Measurements from ENCODE around the gene ZNF30.
"Not testable (repeated sequence)": the region's sequence is repeated elsewhere in the genome, so short reads cannot be mapped to it uniquely, and the experiment has no call there.

Gene ZNF30

GRCh38 chr19:34960940-34961679 is 34.4 kb downstream of the ZNF30 start:
- no peak for DNase-seq

GRCh38 chr19:34961775-34962686 is 35.3 kb downstream of the ZNF30 start:
- no peak for DNase-seq

GRCh38 chr19:34962687-34963572 is 36.2 kb downstream of the ZNF30 start:
- no peak for DNase-seq

GRCh38 chr19:34963573-34964406 is 37.1 kb downstream of the ZNF30 start, which contains the start of gene ZNF792:
Gene ZNF792, minus strand, starts transcription at chr19:34964229. Its CDS starts 567 bp downstream, at chr19:34963662.
- peak in 1 of 2 experiments; percentile 61 for DNase-seq

- no peak for DNase-seq
Measured at GRCh38 chr19:34964598-34964997, 37.9 kb downstream of the ZNF30 start.

- not testable (repeated sequence) for DNase-seq
Measured at GRCh38 chr19:34965505-34965904, 38.8 kb downstream of the ZNF30 start.

- DNase-seq, result no peak
Measured at GRCh38 chr19:34967551-34967950, 40.8 kb downstream of the ZNF30 start.

- DNase-seq, result no peak
Measured at GRCh38 chr19:34969721-34970120, 43.0 kb downstream of the ZNF30 start.

GRCh38 chr19:34970185-34970780 is 43.6 kb downstream of the ZNF30 start:
- not testable (repeated sequence) for DNase-seq

- DNase-seq, result no peak
Measured at GRCh38 chr19:34972163-34972705, 45.5 kb downstream of the ZNF30 start.

GRCh38 chr19:34974646-34975045 is 47.9 kb downstream of the ZNF30 start:
- DNase-seq, result no peak

- no peak for DNase-seq
Measured at GRCh38 chr19:34975056-34975455, 48.4 kb downstream of the ZNF30 start.

- DNase-seq, result no peak
Measured at GRCh38 chr19:34976611-34977010, 49.9 kb downstream of the ZNF30 start.

- no peak for DNase-seq
Measured at GRCh38 chr19:34979819-34980640, 53.3 kb downstream of the ZNF30 start.

GRCh38 chr19:34982275-34982674 is 55.6 kb downstream of the ZNF30 start:
- DNase-seq, result no peak

GRCh38 chr19:34983786-34984185 is 57.1 kb downstream of the ZNF30 start:
- DNase-seq, result no peak

GRCh38 chr19:34984287-34984686 is 57.6 kb downstream of the ZNF30 start:
- no peak for DNase-seq

GRCh38 chr19:34985249-34986022 is 58.7 kb downstream of the ZNF30 start:
- peak in 1 of 2 experiments; percentile 37 for DNase-seq

- no peak for DNase-seq
Measured at GRCh38 chr19:34988119-34988518, 61.4 kb downstream of the ZNF30 start.

Measured in NCI-H446 (cell line).